DND-41 (cell line): ENCODE results near the gene DYRK1A.

ENCODE experiments used
- ATAC-seq: fragments of 200-7000 bp; cut with Tn5 transposase; 3 replicates; pipeline ENCODE4 v1.9.1; 2021; ENCODE audit warnings: low read depth; ENCODE audit not compliant: insufficient read depth
- DNase-seq: peaks from one replicate; pipeline ENCODE4 v3.0.0-alpha.2; 2020
- H2AFZ ChIP-seq: 2 replicates; pipeline ENCODE4 v1.6.0; 2012; ENCODE audit warnings: low read depth, low read length
- H3K27ac ChIP-seq: 2 replicates; pipeline ENCODE4 v1.5.1; 2012; ENCODE audit warnings: low read length, inconsistent platforms
- H3K27me3 ChIP-seq: fragments of 200-600 bp; sonication (generic); 2 replicates; pipeline ENCODE4 v1.6.0; 2012; ENCODE audit warnings: low read length, mild to moderate bottlenecking, inconsistent platforms; ENCODE audit not compliant: insufficient read depth, poor library complexity
- H3K36me3 ChIP-seq: 2 replicates; pipeline ENCODE4 v1.5.1; 2012; ENCODE audit warnings: low read length, inconsistent platforms; ENCODE audit not compliant: insufficient read depth
- H3K4me1 ChIP-seq: 2 replicates; pipeline ENCODE4 v1.5.1; 2012; ENCODE audit warnings: mild to moderate bottlenecking, low read length; ENCODE audit not compliant: insufficient read depth
- H3K4me2 ChIP-seq: 2 replicates; pipeline ENCODE4 v1.6.0; 2012; ENCODE audit warnings: mild to moderate bottlenecking, moderate library complexity, low read length, inconsistent platforms; ENCODE audit not compliant: insufficient read depth
- H3K4me3 ChIP-seq, 2 experiments: fragments of 200-600 bp in 1 of 2; shearing (Covaris generic) in 1 of 2; 2 replicates each; pipeline ENCODE4 v1.5.1; 2012 to 2016; ENCODE audit warnings: inconsistent platforms in 2 of 2, low read length in 2 of 2, mild to moderate bottlenecking in 2 of 2, low read depth in 1 of 2, moderate library complexity in 1 of 2
- H3K79me2 ChIP-seq: 2 replicates; pipeline ENCODE4 v1.6.0; 2012; ENCODE audit warnings: low read length, inconsistent platforms; ENCODE audit not compliant: insufficient read depth
- H3K9ac ChIP-seq: 2 replicates; pipeline ENCODE4 v1.6.0; 2012; ENCODE audit warnings: low read depth, mild to moderate bottlenecking, inconsistent platforms, low read length, moderate library complexity
- H3K9me3 ChIP-seq: 2 replicates; pipeline ENCODE4 v1.5.1; 2012; ENCODE audit warnings: low read length, moderate library complexity, mild to moderate bottlenecking, inconsistent platforms; ENCODE audit not compliant: insufficient read depth, severe bottlenecking
- H4K20me1 ChIP-seq: 2 replicates; pipeline ENCODE4 v1.6.0; 2012; ENCODE audit warnings: low read length; ENCODE audit not compliant: insufficient read depth
- CTCF ChIP-seq: IDR thresholded peaks from 2 replicates; pipeline ENCODE4 v1.5.1; 2012; ENCODE audit warnings: borderline replicate concordance, low read length, moderate library complexity, mild to moderate bottlenecking; ENCODE audit not compliant: poor library complexity, severe bottlenecking; ENCODE audit errors: extremely low read depth
- EZH2 ChIP-seq: IDR thresholded peaks from 3 replicates; pipeline ENCODE4 v1.6.1; 2012; ENCODE audit warnings: borderline replicate concordance, low read depth, mild to moderate bottlenecking, moderate library complexity, low read length, inconsistent platforms; ENCODE audit not compliant: severe bottlenecking

DYRK1A gene

DNA sequence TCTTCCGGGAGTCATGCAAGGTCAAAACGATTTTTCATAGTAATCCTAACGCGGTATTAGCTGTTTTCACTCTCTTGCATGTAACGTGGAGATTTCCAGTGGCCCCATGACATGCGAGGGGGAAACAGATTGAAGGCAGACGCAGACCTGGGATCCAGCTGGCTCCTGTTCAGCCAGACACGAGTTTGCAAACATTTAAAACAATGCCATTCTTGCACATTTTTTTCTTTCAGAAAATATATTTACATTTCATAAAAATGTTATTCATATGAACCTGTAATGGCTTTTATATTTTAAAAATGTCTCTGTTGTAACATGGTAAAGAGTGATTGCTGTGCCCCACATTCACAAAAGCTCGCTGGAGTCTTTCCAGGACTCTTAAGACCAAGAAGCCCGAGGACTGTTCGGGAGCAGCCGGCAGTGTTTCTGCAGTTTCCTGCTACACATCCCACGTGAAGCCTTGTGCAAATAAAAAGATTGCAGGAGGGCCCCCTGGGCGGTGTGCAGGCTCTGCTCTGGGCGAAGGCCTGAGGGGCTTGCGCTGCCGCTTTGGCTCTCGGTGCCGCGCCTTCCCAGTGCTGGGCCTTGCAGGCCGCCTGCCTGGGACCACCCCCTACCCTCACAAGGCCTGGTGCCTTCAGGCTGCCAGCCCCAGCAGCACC lies 184.9 kb downstream of the DYRK1A start:
- Histone ChIP-seq H3K4me1 (no peaks in the 10 kb centered on the region), H3K9me3 (no peaks in the 10 kb centered on the region), H3K27me3 (peaks cover 5% of the 10 kb centered on the region), H2AFZ (no peak overlapping the region), H3K4me2 (no peak overlapping the region), H3K36me3 (no peaks in the 10 kb centered on the region), H4K20me1 (no peaks in the 10 kb centered on the region), H3K9ac (no peak overlapping the region), H3K79me2 (no peaks in the 10 kb centered on the region), H3K4me3 (no peak overlapping the region), H3K27ac (no peak overlapping the region)
- ATAC-seq (no peak), DNase-seq (no peak)
- TF ChIP-seq CTCF (no peak), EZH2 (no peak)

- Histone ChIP-seq H3K9ac (no peak overlapping the region), H3K9me3 (no peaks in the 10 kb centered on the region), H3K4me2 (no peak overlapping the region), H2AFZ (no peak overlapping the region), H3K27ac (no peak overlapping the region), H3K36me3 (no peaks in the 10 kb centered on the region), H3K79me2 (no peaks in the 10 kb centered on the region), H3K27me3 (peaks cover 5% of the 10 kb centered on the region), H3K4me1 (no peaks in the 10 kb centered on the region), H4K20me1 (no peaks in the 10 kb centered on the region), H3K4me3 (no peak overlapping the region)
- TF ChIP-seq EZH2 (no peak), CTCF (no peak)
- ATAC-seq: no peak
- no peak for DNase-seq
Observed at GRCh38 chr21:37551993-37552355, 185.4 kb downstream of the DYRK1A start.

GRCh38 chr21:37552496-37553029 lies 186.0 kb downstream of the DYRK1A start:
- no peaks in the 10 kb centered on the region for H3K9me3 ChIP-seq
- no peak overlapping the region for H3K4me3 ChIP-seq
- no peaks in the 10 kb centered on the region for H3K79me2 ChIP-seq
- H2AFZ ChIP-seq: no peak overlapping the region
- DNase-seq: no peak
- H3K27me3 ChIP-seq: peaks cover 5% of the 10 kb centered on the region
- H4K20me1 ChIP-seq: no peaks in the 10 kb centered on the region
- H3K4me2 ChIP-seq: no peak overlapping the region
- no peak overlapping the region for H3K27ac ChIP-seq
- no peak overlapping the region for H3K9ac ChIP-seq
- no peaks in the 10 kb centered on the region for H3K4me1 ChIP-seq
- no peaks in the 10 kb centered on the region for H3K36me3 ChIP-seq
- ATAC-seq: no peak
- TF ChIP-seq EZH2: no peak
- no peak for TF ChIP-seq CTCF
